HEK293 (cell line): ENCODE data around the gene ZNF780B.

Experiments used
- CTCF ChIA-PET: fragments of 350-600 bp; formaldehyde crosslinking; extraction: SDS; loops from one replicate; lab custom pipeline; 2021; ENCODE audit warnings: antibody characterized with exemption; lab: Yijun Ruan, JAX
- POLR2A ChIA-PET: fragments of 300-600 bp; formaldehyde crosslinking; extraction: SDS; loops from one replicate; lab custom pipeline; 2020; ENCODE audit warnings: antibody characterized with exemption, inconsistent platforms; lab: Yijun Ruan, JAX
- H3K27ac ChIP-seq: fragments of 200-500 bp; sonication (Bioruptor generic); 2 replicates; pipeline ENCODE4 v1.5.1; 2014; ENCODE audit warnings: low read depth, low read length, control low read depth, inconsistent platforms; ENCODE audit errors: extremely low read depth
- H3K36me3 ChIP-seq, 2 experiments: fragments of 200-500 bp in 1 of 2; sonication (Bioruptor generic) in 1 of 2; 1 replicate in 1 of 2; 2 replicates in 1 of 2; pipeline ENCODE4 v1.5.1; 2014 to 2017; ENCODE audit warnings: inconsistent platforms in 2 of 2, low read length in 2 of 2; ENCODE audit not compliant: control insufficient read depth in 2 of 2, insufficient read depth in 1 of 2
- H3K4me1 ChIP-seq: fragments of 200-500 bp; sonication (Bioruptor generic); 2 replicates; pipeline ENCODE4 v1.5.1; 2014; ENCODE audit warnings: mild to moderate bottlenecking, low read length, inconsistent platforms; ENCODE audit not compliant: control insufficient read depth, insufficient read depth
- H3K4me3 ChIP-seq: 2 replicates; pipeline ENCODE4 v1.5.1; 2011; ENCODE audit warnings: low read depth, mild to moderate bottlenecking, control low read depth, low read length, moderate library complexity
- H3K9me3 ChIP-seq: fragments of 200-500 bp; sonication (Bioruptor generic); 2 replicates; pipeline ENCODE4 v1.5.1; 2014; ENCODE audit warnings: low read depth, low read length, inconsistent platforms; ENCODE audit not compliant: control insufficient read depth, insufficient read depth
- KLF16 ChIP-seq: fragments of 450-650 bp; formaldehyde crosslinking; IDR thresholded peaks from 2 replicates; pipeline ENCODE4 v1.5.1; 2017; ENCODE audit warnings: missing biosample characterization, missing genetic modification characterization
- KLF7 ChIP-seq: fragments of 450-650 bp; formaldehyde crosslinking; IDR thresholded peaks from 2 replicates; pipeline ENCODE4 v1.5.1; 2016; ENCODE audit warnings: missing biosample characterization, missing genetic modification characterization, borderline replicate concordance
- KLF9 ChIP-seq: fragments of 450-650 bp; formaldehyde crosslinking; IDR thresholded peaks from 2 replicates; pipeline ENCODE4 v1.5.1; 2016; ENCODE audit warnings: missing biosample characterization, missing genetic modification characterization, low read depth
- MEIS1 ChIP-seq: sonication (generic); formaldehyde crosslinking; IDR thresholded peaks from 2 replicates; pipeline ENCODE4 v1.8.1; 2022; ENCODE audit warnings: missing genetic modification reagents, mild to moderate bottlenecking, borderline replicate concordance
- RBAK ChIP-seq: fragments of 450-650 bp; formaldehyde crosslinking; IDR thresholded peaks from 2 replicates; pipeline ENCODE4 v1.5.1; 2016; ENCODE audit warnings: missing biosample characterization, missing genetic modification characterization
- ZBTB1 ChIP-seq: fragments of 450-650 bp; formaldehyde crosslinking; IDR thresholded peaks from 2 replicates; pipeline ENCODE4 v1.5.1; 2016; ENCODE audit warnings: missing biosample characterization, missing genetic modification characterization
- ZBTB20 ChIP-seq: fragments of 450-650 bp; formaldehyde crosslinking; IDR thresholded peaks from 2 replicates; pipeline ENCODE4 v1.5.1; 2016; ENCODE audit warnings: missing biosample characterization, missing genetic modification characterization
- ZNF121 ChIP-seq: fragments of 450-650 bp; formaldehyde crosslinking; IDR thresholded peaks from 2 replicates; pipeline ENCODE4 v1.5.1; 2016; ENCODE audit warnings: missing biosample characterization, missing genetic modification characterization
- ZNF146 ChIP-seq: fragments of 450-650 bp; formaldehyde crosslinking; IDR thresholded peaks from 2 replicates; pipeline ENCODE4 v1.5.1; 2016; ENCODE audit warnings: missing biosample characterization, missing genetic modification characterization
- ZNF324 ChIP-seq: fragments of 450-650 bp; formaldehyde crosslinking; IDR thresholded peaks from 2 replicates; pipeline ENCODE4 v1.5.1; 2016; ENCODE audit warnings: missing biosample characterization, missing genetic modification characterization
- ZNF394 ChIP-seq: fragments of 450-650 bp; formaldehyde crosslinking; IDR thresholded peaks from 2 replicates; pipeline ENCODE4 v1.5.1; 2016; ENCODE audit warnings: missing biosample characterization, missing genetic modification characterization, mild to moderate bottlenecking, moderate library complexity, borderline replicate concordance
- ZNF549 ChIP-seq: fragments of 450-650 bp; IDR thresholded peaks from 2 replicates; pipeline ENCODE4 v1.5.1; 2018; ENCODE audit warnings: missing biosample characterization, missing genetic modification characterization, mild to moderate bottlenecking, inconsistent platforms, moderate library complexity
- ZNF785 ChIP-seq: fragments of 450-650 bp; formaldehyde crosslinking; IDR thresholded peaks from 2 replicates; pipeline ENCODE4 v1.5.1; 2016; ENCODE audit warnings: missing biosample characterization, missing genetic modification characterization
- TF ChIP-seq, protein P1 (sequence below): fragments of 450-650 bp; formaldehyde crosslinking; IDR thresholded peaks from 2 replicates; pipeline ENCODE4 v1.5.1; 2016; ENCODE audit warnings: missing biosample characterization, missing genetic modification characterization
- TF ChIP-seq, protein P2 (sequence below): fragments of 450-650 bp; formaldehyde crosslinking; IDR thresholded peaks from 2 replicates; pipeline ENCODE4 v1.5.1; 2016; ENCODE audit warnings: missing biosample characterization, missing genetic modification characterization
- TF ChIP-seq, protein P3 (sequence below): fragments of 450-650 bp; formaldehyde crosslinking; IDR thresholded peaks from 2 replicates; pipeline ENCODE4 v1.5.1; 2017; ENCODE audit warnings: missing biosample characterization, missing genetic modification characterization
- TF ChIP-seq, protein P4 (sequence below): fragments of 450-650 bp; formaldehyde crosslinking; IDR thresholded peaks from 2 replicates; pipeline ENCODE4 v1.5.1; 2016; ENCODE audit warnings: missing biosample characterization, missing genetic modification characterization
- TF ChIP-seq, protein P5 (sequence below): fragments of 450-650 bp; formaldehyde crosslinking; IDR thresholded peaks from 2 replicates; pipeline ENCODE4 v1.5.1; 2016; ENCODE audit warnings: missing biosample characterization, missing genetic modification characterization
- TF ChIP-seq, protein P6 (sequence below): fragments of 450-650 bp; formaldehyde crosslinking; IDR thresholded peaks from 2 replicates; pipeline ENCODE4 v1.5.1; 2016; ENCODE audit warnings: missing biosample characterization, missing genetic modification characterization

ZNF780B gene

DNA sequence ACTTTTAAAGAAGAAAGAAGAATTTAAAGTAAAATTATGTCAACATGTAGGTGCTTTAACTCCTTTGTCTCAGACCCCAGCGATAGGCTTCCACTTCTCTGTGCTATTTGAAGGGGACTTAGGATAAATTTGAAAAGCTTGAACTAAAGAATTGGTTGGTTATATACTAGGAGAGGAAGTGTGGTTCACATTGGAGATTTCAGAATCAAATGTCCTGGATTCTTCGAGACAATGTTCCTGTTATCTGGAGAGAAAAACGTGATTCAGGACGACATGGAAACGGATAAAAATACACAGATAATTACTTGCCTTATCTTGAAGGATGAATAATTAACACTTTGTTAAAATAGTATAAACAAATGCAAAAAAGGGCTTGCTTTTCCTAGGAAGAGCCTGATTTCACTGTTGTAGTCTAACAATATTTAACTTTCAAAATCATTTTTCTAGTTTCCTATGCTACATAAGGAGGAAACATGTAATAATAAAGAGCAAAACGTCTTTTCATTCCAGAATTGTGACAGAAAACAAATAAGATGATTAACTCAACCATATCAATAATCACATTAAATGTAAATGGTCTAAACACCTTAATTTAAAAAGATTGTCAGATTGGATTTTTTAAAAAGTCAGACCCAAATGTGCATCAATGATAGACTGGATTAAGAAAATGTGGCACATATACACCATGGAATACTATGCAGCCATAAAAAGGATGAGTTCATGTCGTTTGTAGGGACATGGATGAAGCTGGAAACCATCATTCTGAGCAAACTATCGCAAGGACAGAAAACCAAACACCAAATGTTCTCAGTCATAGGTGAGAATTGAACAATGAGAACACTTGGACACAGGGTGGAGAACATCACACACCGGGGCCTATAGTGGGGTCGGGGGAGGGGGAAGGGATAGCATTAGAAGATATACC is 35.4 kb upstream of the ZNF780B start (continued):
- TF ChIP-seq, protein P1, sequence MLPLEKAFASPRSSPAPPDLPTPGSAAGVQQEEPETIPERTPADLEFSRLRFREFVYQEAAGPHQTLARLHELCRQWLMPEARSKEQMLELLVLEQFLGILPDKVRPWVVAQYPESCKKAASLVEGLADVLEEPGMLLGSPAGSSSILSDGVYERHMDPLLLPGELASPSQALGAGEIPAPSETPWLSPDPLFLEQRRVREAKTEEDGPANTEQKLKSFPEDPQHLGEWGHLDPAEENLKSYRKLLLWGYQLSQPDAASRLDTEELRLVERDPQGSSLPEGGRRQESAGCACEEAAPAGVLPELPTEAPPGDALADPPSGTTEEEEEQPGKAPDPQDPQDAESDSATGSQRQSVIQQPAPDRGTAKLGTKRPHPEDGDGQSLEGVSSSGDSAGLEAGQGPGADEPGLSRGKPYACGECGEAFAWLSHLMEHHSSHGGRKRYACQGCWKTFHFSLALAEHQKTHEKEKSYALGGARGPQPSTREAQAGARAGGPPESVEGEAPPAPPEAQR (tag by site-specific recombination) = 0 out of 2 replicates have a peak, but pooled peaks have one; percentile 45
- TF ChIP-seq, protein P2, sequence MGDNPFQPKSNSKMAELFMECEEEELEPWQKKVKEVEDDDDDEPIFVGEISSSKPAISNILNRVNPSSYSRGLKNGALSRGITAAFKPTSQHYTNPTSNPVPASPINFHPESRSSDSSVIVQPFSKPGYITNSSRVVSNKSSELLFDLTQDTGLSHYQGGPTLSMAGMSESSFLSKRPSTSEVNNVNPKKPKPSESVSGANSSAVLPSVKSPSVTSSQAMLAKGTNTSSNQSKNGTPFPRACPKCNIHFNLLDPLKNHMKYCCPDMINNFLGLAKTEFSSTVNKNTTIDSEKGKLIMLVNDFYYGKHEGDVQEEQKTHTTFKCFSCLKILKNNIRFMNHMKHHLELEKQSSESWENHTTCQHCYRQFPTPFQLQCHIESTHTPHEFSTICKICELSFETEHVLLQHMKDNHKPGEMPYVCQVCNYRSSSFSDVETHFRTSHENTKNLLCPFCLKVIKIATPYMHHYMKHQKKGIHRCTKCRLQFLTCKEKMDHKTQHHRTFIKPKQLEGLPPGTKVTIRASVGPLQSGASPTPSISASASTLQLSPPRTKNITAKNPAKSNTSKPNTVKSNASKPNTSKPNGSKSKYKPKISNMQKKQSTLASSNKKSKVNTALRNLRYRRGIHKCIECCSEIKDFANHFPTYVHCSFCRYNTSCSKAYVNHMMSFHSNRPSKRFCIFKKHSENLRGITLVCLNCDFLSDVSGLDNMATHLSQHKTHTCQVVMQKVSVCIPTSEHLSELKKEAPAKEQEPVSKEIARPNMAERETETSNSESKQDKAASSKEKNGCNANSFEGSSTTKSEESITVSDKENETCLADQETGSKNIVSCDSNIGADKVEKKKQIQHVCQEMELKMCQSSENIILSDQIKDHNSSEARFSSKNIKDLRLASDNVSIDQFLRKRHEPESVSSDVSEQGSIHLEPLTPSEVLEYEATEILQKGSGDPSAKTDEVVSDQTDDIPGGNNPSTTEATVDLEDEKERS (tag by site-specific recombination) = peak; percentile 91; the same call in 1 of the 2 replicates
- TF ChIP-seq ZNF121 (tag by site-specific recombination) (no peak), ZNF146 (tag by site-specific recombination) (peak; percentile 99)
- TF ChIP-seq, all 188 proteins: peak for 6

DNA sequence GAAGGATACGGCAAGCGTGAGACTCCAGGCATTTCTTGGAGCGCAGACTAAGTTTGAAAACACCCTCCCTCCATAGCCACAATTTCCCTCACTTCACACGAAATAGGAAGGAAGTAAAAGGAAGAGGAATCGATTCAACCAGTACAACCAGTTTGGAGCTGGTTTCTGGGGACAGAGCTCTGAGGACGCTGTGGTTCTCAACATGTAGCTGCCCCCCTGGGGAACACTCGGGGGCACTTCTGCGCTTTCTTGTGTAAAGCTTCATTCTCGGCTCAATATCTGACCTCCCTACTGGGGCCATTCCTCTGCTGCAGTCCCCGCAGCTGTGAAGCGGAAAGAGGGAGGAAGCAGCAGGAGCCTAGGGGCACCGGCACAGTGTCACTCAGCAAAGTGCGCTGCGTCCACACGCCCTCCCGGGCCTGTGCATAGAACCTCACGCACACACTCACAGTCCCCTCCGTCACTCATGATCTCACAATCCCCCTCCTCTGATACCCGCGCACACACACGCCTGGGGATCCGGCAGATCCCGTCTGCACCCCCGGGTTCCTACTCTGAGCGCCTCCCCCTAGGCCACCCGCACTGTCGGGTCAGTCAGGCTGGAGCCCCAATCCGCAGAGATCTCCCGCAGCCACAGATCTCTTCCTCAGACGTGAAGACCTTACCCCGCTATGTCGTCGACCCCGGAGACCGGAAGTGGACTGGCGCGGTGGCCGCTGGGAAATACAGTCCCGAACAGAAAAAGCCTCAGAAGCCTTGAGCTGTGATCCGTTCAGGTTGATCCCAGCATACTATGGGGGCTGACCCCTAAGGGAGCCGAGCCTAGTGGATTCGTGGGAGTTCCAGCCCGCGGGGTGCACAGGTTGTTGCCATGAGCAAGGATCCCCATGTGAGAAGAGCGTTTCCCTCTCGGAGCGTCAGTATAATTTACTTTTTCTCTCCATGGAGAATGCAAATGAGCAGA is 34.5 kb upstream of the ZNF780B start, which contains the start of gene ZNF780A:
Gene ZNF780A, minus strand, starts transcription at position 703 of the 964 bp plus-strand sequence. CDS start 6,190 bp downstream, outside the sequence.
- peaks cover 16% of the 10 kb centered on the region for H3K4me1 ChIP-seq
- peaks cover 4% of the 10 kb centered on the region; the same call in 1 of the 2 replicates for H3K9me3 ChIP-seq
- H3K4me3 ChIP-seq = peak within 1 kb of the TSS; percentile 51
- ChIA-PET CTCF (interaction anchor here (0.6 to 1.2 kb wide), 7 partner anchors 15 to 589 kb away, joined by 3 to 6 read pairs (median 4); no protein-coding TSS in a partner anchor), POLR2A (interaction anchor here (0.6 to 2.3 kb wide), 24 partner anchors 11 to 1400 kb away, joined by 3 to 23 read pairs (median 4); partner anchors contain the start of genes DYRK1B, FBL, PSMC4 and RPS16)
- peak within 1 kb of the TSS; percentile 87 for H3K27ac ChIP-seq
- peaks cover 6 to 19% of the 10 kb centered on the region in 2 experiments for H3K36me3 ChIP-seq
- TF ChIP-seq ZNF324 (tag by site-specific recombination) = peak; percentile 96; the same call in 1 of the 2 replicates
- TF ChIP-seq, protein P3, sequence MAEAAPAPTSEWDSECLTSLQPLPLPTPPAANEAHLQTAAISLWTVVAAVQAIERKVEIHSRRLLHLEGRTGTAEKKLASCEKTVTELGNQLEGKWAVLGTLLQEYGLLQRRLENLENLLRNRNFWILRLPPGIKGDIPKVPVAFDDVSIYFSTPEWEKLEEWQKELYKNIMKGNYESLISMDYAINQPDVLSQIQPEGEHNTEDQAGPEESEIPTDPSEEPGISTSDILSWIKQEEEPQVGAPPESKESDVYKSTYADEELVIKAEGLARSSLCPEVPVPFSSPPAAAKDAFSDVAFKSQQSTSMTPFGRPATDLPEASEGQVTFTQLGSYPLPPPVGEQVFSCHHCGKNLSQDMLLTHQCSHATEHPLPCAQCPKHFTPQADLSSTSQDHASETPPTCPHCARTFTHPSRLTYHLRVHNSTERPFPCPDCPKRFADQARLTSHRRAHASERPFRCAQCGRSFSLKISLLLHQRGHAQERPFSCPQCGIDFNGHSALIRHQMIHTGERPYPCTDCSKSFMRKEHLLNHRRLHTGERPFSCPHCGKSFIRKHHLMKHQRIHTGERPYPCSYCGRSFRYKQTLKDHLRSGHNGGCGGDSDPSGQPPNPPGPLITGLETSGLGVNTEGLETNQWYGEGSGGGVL (tag by site-specific recombination) = peak; percentile 100
- TF ChIP-seq KLF7 = no peak; the same call in 1 of the 2 replicates
- TF ChIP-seq RBAK (tag by site-specific recombination) = 0 out of 2 replicates have a peak, but pooled peaks have one; percentile 61
- TF ChIP-seq, protein P4, sequence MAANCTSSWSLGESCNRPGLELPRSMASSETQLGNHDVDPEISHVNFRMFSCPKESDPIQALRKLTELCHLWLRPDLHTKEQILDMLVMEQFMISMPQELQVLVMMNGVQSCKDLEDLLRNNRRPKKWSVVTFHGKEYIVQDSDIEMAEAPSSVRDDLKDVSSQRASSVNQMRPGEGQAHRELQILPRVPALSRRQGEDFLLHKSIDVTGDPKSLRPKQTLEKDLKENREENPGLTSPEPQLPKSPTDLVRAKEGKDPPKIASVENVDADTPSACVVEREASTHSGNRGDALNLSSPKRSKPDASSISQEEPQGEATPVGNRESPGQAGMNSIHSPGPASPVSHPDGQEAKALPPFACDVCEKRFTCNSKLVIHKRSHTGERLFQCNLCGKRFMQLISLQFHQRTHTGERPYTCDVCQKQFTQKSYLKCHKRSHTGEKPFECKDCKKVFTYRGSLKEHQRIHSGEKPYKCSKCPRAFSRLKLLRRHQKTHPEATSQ (tag by site-specific recombination) = peak; percentile 95
- no peak; the same call in 1 of the 2 replicates for TF ChIP-seq ZBTB1 (tag by site-specific recombination)
- TF ChIP-seq MEIS1 = no peak
- TF ChIP-seq ZNF549 (tag by site-specific recombination) = peak; percentile 82
- TF ChIP-seq ZNF785 (tag by site-specific recombination) = peak; percentile 48
- TF ChIP-seq KLF9 (tag by site-specific recombination) = peak; percentile 74; the same call in 1 of the 2 replicates
- peak; percentile 99 for TF ChIP-seq ZBTB20 (tag by site-specific recombination)
- TF ChIP-seq, protein P5, sequence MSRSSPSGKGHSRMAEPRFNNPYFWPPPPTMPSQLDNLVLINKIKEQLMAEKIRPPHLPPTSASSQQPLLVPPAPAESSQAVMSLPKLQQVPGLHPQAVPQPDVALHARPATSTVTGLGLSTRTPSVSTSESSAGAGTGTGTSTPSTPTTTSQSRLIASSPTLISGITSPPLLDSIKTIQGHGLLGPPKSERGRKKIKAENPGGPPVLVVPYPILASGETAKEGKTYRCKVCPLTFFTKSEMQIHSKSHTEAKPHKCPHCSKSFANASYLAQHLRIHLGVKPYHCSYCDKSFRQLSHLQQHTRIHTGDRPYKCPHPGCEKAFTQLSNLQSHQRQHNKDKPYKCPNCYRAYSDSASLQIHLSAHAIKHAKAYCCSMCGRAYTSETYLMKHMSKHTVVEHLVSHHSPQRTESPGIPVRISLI = peak; percentile 84; the same call in 1 of the 2 replicates
- TF ChIP-seq KLF16 (tag by site-specific recombination) = peak; percentile 97
- peak; percentile 68; the same call in 1 of the 2 replicates for TF ChIP-seq ZNF394
- TF ChIP-seq, protein P6, sequence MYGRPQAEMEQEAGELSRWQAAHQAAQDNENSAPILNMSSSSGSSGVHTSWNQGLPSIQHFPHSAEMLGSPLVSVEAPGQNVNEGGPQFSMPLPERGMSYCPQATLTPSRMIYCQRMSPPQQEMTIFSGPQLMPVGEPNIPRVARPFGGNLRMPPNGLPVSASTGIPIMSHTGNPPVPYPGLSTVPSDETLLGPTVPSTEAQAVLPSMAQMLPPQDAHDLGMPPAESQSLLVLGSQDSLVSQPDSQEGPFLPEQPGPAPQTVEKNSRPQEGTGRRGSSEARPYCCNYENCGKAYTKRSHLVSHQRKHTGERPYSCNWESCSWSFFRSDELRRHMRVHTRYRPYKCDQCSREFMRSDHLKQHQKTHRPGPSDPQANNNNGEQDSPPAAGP (tag by site-specific recombination) = peak; percentile 96
